CD1c-positive myeloid dendritic cell (primary cell): ENCODE data around the gene PIK3IP1.
"Not testable (repeated sequence)": the region's sequence is repeated elsewhere in the genome, so short reads cannot be mapped to it uniquely, and the experiment has no call there.

Source experiments
- DNase-seq: peaks from one replicate; pipeline ENCODE4 v3.0.0-alpha.2; 2016; ENCODE audit errors: extremely low spot score

Gene PIK3IP1

DNA sequence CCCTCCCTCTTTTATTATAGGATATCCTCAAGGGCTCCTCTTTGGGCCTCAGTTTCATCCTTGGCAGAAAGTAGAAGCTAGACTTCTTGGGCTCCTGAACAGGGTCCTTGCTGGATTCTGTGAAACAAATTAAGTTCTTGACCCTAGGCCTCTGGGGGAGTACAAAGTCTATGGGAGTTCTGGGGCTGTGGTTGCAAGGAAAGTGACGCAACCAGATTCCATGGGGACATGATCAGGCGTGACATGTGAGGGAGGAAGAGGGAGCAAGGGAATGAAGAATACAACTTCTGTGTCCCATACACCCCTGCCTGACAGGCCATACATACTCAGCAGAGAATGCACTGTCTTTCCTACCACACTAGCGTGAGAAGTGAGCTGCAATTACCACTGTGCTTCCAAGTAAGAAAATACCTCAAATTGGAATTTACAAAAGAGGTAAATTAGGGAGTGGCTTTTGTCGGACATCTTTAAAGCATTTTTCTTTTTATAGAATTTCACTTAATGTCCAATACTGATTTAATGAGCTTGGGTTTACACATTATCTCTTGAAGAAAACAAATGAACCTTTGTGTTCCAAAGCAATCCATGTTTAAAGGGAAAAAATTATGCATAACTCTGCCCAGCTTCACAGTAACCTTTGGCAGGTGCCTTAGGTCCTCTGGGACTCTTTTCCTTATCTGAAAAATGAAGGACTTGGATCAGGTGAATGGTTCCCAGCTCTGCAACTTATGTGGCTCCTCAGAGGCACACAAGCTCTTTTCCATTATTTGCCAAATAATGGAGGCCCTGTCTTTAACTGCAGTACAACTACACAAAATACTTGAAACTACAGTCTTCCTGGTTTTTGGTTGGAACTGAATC lies 41.3 kb downstream of the PIK3IP1 start:
- no peak for DNase-seq

DNA sequence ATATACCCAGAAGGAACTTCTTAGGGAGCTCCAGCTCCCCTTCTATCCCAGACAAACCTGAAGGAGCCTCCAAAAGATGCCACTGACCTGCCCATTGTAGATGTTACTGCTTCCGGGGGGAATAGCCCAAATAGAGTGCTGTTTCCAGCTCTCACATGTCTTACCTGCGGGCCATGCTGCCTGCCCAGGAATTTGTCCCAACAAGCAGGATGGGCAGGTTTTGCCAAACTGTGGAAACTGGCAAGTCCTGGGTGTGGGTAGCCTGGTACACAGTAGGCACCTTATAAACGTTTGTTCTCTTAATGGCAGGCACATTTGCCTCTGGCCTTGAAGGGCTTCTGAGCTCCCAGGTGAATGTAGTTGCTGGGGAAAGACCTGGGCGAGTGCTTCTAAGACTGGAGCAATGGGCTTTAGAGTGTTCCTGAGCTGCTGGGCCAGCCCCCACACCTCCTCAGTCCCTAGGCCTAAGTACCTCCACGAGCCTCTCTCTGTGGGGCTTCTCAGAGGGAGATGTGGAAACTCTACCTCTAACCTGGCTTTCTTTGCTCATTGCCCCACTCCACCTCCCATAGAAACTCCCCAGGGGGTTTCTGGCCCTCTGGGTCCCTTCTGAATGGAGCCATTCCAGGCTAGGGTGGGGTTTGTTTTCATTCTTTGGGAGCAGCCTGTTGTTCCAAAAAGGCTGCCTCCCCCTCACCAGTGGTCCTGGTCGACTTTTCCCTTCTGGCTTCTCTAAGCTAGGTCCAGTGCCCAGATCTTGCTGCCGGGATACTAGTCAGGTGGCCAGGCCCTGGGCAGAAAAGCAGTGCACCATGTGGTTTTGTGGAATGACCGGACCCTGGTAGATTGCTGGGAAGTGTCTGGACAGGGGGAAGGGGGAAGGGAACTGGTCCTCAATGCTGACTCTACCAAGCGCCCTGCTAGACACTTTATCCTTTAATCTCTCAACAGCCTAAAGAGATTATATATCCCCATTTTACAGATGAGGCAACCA lies 43.0 kb downstream of the PIK3IP1 start:
- DNase-seq: no peak

GRCh38 chr22:31248138-31248745 lies 44.0 kb downstream of the PIK3IP1 start:
- DNase-seq: peak; percentile 44

DNA sequence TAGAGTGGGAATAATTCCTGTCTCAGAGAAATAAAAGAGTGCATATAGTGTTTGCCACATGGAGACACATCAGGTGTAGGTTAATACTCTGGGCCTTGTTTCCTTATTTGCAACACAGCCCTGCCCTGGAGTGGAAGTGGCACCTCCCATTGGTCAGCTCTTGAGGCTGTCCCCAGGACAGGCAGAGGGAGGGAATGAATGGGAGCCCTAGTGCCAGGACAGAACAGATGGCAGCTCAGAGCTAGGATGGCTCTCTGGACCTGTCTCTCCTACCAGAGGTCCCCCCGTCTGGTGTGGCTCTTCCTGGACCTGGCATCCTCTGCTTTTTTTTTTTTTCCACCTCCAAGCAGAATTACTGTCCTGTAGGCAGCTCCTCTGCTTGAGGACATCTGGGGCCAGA lies 44.6 kb downstream of the PIK3IP1 start:
- DNase-seq: no peak

DNA sequence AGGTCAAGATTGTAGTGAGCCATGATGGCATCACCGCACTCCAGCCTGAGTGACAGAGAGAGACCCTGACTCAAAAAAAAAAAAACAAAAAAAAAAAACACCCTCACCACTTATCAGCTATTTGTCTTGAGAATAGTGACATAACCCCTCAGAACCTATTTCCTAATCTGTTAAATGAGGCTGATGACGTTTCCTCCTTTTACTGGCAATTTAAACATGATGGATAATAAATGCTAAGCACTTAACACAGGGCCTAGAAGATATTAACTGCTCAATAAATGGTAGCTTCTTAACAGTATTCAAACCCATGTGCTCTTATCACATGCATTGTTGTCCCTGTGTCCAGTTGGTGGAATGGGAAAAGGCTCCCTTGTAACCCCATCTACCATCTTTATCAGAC lies 45.6 kb downstream of the PIK3IP1 start:
- DNase-seq: no peak

DNA sequence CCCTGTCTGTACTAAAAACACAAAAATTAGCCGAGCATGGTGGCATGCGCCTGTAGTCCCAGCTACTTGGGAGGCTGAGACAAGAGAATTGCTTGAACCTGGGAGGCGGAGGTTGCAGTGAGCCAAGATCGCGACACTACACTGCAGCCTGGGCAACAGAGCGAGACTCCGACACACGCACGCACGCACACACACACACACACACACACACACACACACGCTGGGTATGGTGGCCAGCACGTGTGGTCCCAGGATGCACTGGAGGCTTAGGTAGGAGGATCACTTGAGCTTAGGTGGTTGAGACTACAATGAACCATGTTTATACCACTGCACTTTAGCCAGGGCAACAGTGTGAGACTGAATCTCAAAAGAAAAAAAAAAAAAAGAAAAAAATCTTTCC lies 46.3 kb downstream of the PIK3IP1 start:
- not testable (repeated sequence) for DNase-seq

DNA sequence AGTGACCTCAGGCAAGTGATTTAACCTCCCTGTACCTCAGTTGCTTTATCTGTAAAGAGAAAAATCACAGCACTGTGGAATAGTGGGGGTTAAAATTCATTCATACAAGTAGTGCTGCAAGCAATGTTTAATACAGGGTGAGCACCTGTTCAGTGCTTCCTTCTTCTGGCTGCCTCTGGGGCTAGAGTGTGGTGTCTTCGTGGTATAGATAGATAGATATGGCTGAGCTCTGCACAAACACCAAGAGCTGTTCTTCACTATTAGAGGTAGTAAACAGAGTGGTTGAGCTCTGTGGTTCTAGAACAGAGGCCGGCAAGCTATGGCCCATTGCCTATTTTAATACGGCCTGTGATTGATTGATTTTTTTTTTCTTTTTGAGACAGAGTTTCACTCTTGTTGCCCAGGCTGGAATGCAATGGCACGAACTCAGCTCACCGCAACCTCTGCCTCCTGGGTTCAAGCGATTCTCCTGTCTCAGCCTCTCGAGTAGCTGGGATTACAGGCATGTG lies 47.3 kb downstream of the PIK3IP1 start:
- DNase-seq: no peak

DNA sequence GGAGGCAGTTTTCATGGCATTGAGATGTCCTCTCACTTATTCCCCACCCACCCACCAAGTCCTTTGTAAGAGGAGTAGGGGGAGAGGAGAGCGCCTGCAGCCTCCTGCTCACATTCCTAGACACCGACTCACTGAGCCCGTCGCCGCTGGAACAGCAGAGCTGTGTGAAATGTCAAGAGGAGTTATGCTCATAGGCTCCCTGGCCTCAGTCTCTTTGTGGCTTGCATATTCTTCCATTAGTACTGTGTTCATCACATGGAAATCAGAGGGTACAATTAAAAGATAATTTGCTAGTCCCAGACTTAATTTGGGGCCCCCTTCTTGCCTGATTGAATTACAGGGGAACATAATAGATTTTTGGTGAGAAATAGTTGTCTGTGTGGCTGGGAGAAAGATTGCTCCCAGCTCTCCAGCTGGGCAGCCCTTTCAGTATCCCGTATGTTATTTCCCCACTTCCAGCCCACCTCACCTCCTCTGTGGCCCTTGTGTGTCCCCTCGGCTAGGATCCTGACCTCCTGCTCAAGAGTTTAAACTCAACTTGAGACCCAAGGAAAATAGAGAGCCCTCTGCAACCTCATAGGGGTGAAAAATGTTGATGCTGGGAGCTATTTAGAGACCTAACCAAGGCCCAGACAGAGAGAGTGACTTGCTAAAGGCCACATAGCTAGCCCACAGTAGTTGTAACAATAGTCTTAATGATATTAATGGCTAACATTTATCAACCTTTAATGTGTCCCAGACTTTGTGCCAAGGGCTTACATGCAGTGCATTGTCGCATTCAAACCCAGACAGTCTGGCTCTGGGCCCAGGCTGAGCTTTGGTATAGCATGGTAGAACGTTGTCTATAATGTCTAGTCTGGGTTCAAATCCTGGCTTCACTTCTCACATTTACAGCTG lies 48.0 kb downstream of the PIK3IP1 start:
- no peak for DNase-seq

DNA sequence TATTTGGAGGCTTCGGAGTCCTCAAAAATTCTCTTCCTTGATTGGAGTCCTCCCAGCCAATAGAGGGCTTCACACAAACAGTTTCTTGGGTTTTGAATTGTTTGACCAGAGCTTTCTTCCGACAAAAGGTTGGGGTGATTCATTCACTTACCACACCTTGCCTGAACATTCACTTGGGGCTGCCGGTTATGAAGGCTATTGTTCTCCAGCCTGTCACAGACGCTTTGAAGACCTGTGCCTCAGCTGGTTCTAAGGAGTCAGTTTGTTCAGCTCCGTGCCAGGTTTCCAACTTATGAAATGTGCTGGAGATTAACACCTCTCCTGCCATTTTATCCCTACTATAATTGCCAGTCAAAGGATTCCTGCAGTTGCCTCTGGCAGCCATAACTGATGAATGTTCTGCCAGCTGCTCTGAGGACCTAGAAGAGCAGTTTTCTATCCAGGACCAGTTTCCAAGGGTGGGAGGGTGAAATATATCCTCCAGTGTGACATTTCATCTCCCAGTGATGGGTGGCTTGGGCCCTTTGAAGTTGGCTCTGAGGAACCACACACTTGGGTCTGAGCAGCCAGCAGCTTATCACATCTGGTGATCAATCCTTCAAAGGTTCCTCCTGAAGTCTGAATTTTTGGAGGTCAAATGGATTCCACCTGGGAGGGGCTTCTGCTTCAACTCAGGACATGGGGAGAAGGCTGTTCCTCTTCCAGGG lies 48.8 kb downstream of the PIK3IP1 start:
- no peak for DNase-seq

DNA sequence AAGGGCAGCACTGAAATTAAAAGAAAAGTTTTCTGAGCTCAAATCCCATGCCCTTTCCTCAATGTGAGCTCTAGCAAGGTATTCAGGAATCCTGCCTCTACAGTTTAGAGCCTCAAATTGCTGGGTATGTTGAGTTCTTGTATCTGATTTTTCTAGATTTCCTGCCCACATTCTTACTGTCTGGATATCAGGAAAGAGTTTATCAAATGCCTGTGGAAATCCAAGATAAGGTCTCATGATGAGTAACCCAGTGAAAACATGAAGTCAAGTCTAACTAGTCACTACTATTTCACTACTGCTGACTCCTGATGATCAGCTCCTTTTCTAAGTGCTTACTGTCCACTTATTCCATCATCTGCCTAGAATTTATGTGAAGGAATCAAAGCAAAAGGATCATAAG lies 50.4 kb downstream of the PIK3IP1 start:
- DNase-seq: no peak

GRCh38 chr22:31241200-31241599 lies 51.1 kb downstream of the PIK3IP1 start:
- no peak for DNase-seq

DNA sequence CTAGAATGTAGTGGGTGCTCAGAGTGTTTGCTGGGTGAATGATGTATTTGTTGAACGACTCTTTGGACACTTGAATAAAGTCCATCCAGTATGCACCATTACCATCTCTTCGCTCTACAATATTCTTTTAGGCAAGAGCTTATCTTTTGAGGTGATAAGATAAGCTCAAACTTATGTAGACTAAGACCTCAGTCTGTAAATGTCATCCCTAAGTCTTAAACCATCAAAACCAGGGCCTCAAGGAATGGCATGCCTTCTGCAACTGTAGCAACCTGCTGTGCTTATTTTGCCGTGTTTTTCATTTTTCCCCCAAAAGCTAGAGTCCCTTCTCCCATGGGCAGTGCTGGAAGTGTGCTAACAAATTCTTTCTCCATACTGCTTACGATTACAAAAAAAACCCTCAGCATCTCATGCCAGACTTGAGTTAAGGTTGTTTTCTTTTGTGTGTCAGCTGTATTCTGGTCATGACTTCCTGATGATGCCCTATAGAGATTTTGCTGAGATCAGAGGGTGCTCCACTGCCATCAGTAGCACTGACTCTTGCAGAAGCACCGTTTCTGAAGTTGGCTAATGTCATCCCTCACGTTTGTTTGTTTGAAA lies 52.4 kb downstream of the PIK3IP1 start:
- DNase-seq: no peak

GRCh38 chr22:31238057-31238456 lies 54.2 kb downstream of the PIK3IP1 start:
- no peak for DNase-seq

DNA sequence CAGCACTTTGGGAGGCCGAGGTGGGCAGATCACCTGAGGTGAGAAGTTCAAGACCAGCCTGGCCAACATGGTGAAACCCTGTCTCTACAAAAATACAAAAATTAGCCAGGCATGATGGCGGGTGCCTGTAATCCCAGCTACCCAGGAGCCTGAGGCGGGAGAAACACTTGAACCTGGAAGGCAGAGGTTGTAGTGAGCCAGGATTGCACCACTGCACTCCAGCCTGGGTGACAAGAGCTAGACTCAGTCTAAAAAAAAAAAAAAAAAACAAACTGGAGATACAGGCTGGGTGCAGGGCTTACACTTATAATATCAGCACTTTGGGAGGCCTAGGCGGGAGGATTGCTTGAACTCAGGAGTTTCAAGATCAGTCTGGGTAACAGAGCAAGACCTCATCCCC lies 56.2 kb downstream of the PIK3IP1 start:
- not testable (repeated sequence) for DNase-seq

GRCh38 chr22:31235081-31235480 lies 57.2 kb downstream of the PIK3IP1 start:
- DNase-seq: peak; percentile 39

GRCh38 chr22:31233001-31233400 lies 59.3 kb downstream of the PIK3IP1 start:
- DNase-seq: peak; percentile 57
